HG03097 (cell line): ENCODE measurements around the gene TMEM191C.
"Not testable (repeated sequence)": the region's sequence is repeated elsewhere in the genome, so short reads cannot be mapped to it uniquely, and the experiment has no call there.

Experiments used
- ATAC-seq: cut with Tn5 transposase; IDR thresholded peaks from one replicate; pipeline ENCODE4 v1.9.1; 2021; ENCODE audit not compliant: unreplicated experiment, low FRiP score

Gene TMEM191C

DNA sequence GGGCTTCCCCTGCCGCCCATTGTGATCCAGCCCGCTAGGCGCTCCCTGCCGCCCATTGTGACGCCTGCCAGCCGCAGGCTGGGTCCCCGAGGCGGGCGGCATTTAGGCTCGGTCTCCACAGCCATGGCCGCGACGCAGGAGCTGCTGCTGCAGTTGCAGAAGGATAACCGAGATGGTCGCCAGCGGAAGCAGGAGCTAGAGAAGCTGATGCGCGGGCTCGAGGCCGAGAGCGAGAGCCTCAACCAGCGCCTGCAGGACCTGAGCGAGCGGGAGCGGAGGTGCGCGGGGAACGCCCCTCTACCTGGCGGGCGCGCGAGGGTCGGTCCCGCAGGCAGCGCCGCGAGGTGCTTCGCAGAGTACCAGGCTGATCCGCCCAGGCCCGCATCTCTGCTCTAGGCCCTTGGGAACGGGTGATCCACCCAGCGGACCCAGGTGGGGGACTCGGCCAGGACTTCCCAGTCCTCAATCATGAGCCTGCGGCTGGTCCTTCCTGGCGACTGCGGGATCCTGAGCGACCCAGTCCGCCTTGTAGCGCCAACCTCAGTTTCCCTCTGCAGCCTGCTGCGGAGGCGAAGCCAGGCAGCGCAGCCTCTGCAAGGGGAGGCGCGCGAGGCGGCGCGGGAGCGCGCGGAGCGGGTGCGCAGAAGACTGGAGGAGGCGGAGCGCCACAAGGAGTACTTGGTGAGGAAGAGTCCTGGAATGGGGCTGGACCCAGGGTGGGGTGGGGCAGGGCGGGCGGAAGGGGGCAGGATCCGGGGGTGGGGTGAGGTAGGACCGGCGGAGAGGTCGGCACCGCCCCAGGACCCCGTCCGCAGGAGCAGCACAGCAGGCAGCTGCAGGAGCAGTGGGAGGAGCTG is at the start of gene TMEM191C:
TSS of gene TMEM191C (plus strand) at position 51 of the 857 bp plus-strand sequence. CDS start at position 124, 73 bp downstream.
- ATAC-seq, result peak; percentile 9

DNA sequence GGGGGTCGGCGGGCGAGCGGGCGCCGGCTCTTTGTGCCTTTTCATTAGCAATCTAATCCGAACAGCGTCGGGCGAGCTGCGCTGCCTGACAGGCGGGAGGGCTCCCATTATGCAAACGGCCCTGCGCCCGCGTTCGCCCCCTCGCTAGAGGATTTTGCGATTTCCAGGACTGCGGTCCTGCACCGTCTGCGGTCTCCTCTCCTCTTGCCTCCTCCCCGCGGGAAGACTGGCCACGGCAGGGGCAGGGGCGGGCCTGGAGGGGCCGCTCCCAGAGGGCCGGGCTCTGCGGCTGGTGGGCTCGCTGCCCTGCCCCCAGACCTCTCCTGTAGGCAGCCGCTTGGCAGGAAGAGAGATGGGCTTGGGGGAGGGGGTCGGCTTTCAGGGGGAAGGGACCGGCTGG is 49.3 kb upstream of the TMEM191C start:
- ATAC-seq, result peak; percentile 2

GRCh38 chr22:21418974-21419638 is 48.1 kb upstream of the TMEM191C start:
- not testable (repeated sequence) for ATAC-seq

DNA sequence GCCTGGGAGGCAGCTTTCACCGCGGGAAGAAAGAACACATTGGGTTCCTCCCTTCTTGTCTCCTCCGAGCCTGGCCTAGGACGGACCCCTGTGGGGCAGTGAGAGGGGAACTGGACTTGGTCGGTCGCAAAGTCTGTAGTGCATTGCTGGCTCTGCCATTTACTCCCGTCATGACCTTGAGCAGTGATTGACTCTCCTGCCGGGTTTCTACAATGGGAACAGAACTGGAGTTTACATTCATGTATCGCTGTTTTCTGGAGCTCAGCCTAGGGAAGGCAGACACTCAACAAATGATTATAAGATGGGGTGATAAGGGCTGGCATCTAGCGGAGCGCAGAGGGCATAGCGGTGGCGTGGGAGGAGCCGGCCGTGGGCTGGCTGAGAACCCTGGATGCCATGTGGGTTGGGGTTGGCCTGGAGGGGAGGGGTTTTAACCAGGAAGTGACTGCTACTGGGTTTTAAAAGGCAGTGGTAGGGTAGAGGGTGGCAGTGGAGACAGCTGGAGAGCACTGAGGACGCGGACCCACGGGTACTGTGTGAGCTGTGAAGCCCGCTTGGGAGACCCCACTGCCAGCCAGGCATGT is 46.9 kb upstream of the TMEM191C start:
- ATAC-seq, result not testable (repeated sequence)

- ATAC-seq, result not testable (repeated sequence)
These were observed 43.0 kb upstream of the TMEM191C start for GRCh38 chr22:21424084-21424709.

DNA sequence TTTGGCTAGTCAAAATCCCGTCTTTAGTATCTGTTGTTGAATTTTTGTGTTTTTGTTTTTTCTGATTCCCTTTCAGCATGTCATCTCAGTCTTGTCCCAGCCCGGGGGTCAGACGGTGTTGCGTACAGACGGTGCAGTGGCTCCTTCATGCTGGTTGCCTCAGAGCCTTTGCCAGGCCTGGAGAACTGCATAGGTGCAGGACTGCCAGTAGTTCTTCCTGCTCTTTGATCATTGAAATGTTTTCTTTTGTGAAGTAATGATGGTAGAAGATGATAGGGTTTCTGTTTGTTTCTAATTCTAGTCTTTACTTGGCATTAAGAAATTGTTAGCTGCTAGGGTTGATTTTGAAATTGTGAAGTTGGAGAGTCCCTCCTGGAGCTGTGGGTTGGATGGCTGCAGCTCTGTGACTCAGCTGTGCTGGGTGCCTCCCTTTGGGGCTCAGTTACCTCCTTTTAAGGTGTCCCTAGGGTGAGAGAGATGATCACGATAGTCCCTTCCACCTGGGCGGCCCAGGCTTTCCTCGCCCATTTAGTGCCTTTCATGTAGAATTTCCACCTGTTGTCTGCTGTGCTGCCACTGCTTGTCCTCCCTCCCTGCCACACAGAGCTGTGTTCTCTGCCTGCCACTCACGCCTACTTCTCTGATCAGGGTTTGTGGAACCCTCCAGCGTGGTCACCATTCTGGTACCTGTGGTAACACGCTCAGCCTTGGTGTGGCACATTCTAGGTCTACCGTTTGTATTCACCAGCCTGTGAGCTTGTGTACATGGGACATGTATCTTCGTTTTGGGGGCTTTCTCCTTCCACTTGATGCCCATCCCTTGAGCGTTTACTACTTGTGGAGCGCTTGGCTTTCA is 32.6 kb upstream of the TMEM191C start:
- not testable (repeated sequence) for ATAC-seq

- not testable (repeated sequence) for ATAC-seq
These were observed 31.0 kb upstream of the TMEM191C start for GRCh38 chr22:21435998-21436810.

DNA sequence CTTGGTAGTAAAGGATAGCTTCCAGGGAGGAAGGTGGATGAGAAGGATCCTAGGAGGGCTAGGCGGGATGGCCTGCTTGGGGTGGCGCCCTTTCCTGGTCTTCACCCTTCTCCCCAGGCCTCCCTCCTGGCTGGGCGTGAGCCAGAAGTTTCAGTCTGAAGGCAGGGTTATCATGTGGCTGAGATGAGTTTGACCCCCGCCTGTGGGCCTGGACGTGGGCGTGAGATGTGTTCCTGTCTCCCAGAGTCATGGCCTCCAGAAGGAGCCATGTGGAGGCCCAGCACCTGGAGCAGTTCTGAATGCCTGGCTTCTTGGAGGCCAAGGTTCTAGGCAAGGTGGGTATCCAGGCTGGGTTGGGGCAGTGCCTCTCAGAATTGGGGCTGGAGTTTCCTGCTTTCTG is 29.2 kb upstream of the TMEM191C start:
- not testable (repeated sequence) for ATAC-seq

DNA sequence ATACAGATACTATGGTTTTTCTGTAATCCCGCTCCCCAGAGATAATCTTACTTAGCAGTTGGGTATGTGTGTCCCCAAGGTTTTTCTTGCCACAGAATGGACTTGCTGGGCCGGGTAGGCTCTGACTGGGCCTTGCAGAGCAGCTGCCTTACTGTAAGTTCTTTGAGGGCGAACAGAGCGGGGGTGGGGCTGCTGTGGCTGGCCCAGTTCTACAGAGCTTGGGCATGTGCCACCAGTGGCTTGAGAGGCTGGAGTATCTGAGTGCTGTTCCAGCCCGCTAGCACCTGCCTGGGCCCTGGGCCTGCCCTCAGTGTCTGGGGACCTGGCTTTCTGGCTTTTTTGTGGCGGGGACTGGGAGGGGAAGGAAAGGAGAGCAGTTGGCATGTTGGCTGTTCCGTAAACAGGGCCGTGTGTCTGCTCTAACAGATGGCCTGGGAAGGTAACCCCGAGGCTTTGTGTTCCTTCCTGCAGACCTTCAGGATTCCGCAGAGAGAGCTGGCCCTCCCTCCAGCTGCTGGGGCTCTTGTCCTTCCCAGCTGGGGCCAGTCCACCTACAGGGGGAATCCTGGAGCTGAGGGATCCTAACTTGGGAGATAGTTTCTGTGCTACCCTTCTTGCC is 27.1 kb upstream of the TMEM191C start:
- ATAC-seq, result not testable (repeated sequence)

DNA sequence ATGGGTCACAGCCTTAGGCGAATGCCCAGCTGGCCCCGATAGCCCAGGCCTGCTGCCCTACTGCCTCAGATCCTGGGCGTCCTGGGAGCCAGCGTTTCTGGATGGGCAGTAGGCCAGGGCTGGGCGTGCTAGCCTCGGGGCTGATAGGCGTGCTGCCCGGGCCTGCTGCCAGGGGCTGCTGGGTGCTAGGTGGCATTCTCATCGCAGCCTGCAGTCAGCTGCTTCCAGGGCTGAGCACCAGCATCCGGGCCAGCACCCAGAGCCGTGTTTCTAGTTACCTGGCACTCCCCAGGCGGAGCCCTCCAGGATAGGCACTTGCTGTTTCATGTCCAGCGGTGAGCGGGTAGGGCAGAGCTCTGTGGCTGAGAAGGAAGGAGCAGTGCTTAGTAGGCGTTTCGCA is 26.5 kb upstream of the TMEM191C start:
- ATAC-seq, result not testable (repeated sequence)

DNA sequence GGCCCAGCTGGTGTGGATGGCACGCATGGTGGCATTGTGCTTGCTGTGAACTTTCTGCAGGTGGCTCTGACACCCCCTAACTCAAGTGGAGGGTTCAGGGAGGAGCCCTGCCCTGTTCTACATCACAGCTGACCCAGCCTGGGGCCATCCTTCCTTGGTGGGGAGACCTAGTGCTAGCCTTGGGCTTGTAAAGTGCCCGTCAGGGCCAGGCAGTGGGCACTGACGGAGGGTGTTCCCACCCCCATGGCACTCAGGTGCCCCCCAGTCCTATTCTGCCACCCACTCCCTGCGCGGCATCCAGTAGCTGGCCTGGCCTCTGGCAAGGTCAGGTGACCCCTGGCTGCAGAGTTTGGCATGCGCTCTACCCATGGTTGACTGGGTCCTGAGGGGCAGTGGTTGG is 26.0 kb upstream of the TMEM191C start:
- not testable (repeated sequence) for ATAC-seq

GRCh38 chr22:21442123-21442522 is 25.1 kb upstream of the TMEM191C start:
- ATAC-seq, result not testable (repeated sequence)

DNA sequence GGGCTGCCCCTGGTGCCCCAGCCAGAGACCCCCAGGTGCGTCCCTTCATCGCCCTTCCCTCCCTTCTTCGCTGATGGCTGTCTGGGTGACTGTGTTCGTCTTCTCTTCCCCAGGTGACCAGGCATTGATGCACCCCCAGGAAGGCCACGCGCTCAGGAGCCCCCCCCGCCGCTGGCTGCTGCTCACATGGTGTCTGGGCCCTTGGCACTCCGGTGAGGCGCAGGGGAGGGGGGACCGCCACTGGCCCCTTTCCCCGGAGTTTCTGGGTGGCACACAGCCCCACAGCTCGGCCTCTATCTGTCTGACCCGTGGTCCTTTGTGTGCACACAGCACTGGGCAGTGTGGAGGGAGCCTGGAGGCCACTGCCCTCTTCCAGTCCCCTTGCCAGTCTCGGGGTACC is 24.5 kb upstream of the TMEM191C start:
- not testable (repeated sequence) for ATAC-seq

GRCh38 chr22:21443057-21443734 is 24.0 kb upstream of the TMEM191C start:
- ATAC-seq, result no peak

DNA sequence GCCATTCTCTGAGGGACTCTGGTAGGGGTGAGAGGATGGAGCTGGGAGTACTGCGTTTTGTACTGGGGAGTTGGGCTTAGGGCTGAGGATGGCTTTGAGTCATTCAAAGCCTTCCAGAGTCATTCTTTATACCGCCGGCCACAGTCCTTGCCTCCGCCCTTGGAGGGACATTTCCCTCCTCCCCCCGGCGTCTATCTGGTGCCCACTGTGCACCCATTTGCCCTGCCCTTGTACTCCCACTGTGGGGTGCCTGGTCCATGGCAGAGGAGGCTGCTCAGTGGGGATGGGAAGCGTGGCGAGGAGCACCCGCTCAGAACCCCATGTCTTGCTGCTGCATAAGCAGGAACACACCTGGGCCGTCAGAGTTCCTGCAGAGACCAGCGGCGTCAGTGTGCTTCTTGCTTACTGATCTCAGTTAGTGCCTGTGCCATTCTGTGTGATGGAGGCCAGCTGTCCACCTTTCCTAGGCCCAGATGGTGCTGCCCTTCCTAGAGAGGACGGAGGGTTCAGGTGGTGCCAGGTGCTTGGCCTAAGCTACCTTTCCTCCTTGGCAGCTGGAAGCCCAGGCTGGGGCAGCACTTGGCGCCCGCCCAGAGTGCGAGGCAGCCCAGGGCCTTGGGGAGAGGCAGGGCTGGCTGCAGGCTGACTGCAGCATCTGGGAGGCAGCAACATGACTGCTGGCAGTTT is 23.3 kb upstream of the TMEM191C start:
- ATAC-seq, result no peak

DNA sequence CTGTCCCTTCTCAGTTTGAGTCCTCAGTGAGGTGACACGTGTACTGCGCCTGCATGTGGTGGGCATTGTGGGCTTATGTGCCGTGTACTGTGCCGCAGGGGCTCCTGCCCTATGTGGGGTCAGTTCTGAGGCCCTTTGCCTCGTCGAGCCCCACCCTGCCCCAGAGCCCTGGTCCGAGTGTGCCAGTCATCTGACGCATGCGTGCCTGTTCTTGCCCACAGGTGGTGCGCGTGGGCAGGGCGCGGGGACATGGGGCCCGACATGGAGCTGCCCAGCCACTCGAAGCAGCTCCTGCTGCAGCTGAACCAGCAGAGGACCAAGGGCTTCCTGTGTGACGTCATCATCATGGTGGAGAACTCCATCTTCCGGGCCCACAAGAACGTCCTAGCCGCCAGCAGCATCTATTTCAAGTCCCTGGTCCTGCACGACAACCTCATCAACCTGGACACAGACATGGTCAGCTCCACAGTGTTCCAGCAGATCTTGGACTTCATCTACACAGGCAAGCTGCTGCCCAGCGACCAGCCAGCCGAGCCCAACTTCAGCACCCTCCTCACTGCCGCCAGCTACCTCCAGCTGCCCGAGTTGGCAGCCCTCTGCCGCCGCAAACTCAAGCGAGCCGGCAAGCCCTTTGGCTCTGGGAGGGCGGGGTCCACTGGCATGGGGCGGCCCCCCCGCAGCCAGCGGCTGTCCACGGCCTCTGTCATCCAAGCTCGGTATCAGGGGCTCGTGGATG is 22.3 kb upstream of the TMEM191C start:
- ATAC-seq, result no peak
